HepG2 (cell line): ENCODE results near the gene RPH3AL. TPM values are rescaled to one million over a fixed set of nuclear protein-coding genes. Genes with fewer than 3 reads are reported as not detected.

ENCODE experiments used
- FIP1L1 ChIP-seq: fragments of 200-400 bp; formaldehyde crosslinking; IDR thresholded peaks from 2 replicates; pipeline ENCODE4 v1.6.1; 2018; ENCODE audit warnings: low read depth, mild to moderate bottlenecking, low read length, moderate library complexity, borderline replicate concordance; ENCODE audit not compliant: insufficient read depth
- ISL2 ChIP-seq: sonication (generic); formaldehyde crosslinking; IDR thresholded peaks from 2 replicates; pipeline ENCODE4 v1.5.0; 2020; ENCODE audit warnings: missing genetic modification reagents
- JUNB ChIP-seq: sonication (generic); formaldehyde crosslinking; IDR thresholded peaks from 2 replicates; pipeline ENCODE4 v1.8.0; 2022; ENCODE audit warnings: missing genetic modification reagents, mild to moderate bottlenecking, borderline replicate concordance
- LCORL ChIP-seq, 2 experiments: fragments of 450-650 bp in 1 of 2; sonication (generic) in 1 of 2; formaldehyde crosslinking in 1 of 2; IDR thresholded peaks; 2 replicates each; pipeline versions ENCODE4 v1.5.0 to v1.6.1; 2017 to 2020; ENCODE audit warnings: antibody characterized with exemption in 1 of 2, missing genetic modification reagents in 1 of 2
- MAFF ChIP-seq: IDR thresholded peaks from 2 replicates; pipeline ENCODE4 v1.6.1; 2011; ENCODE audit warnings: low read depth, low read length, improper control_type of control experiment
- MAFK ChIP-seq, 2 experiments: IDR thresholded peaks in 1 of 2; conservative IDR thresholded peaks in 1 of 2; 2 replicates each; pipeline ENCODE4 v1.6.1; 2011; ENCODE audit warnings: improper control_type of control experiment in 2 of 2, low read length in 2 of 2
- NCOA2 ChIP-seq: sonication (generic); formaldehyde crosslinking; IDR thresholded peaks from 2 replicates; pipeline ENCODE4 v1.8.0; 2022; ENCODE audit warnings: inconsistent platforms
- PHF21A ChIP-seq: sonication (generic); formaldehyde crosslinking; IDR thresholded peaks from 2 replicates; pipeline ENCODE4 v1.5.0; 2020; ENCODE audit warnings: mild to moderate bottlenecking, missing genetic modification reagents
- SYNCRIP ChIP-seq: fragments of 200-400 bp; formaldehyde crosslinking; IDR thresholded peaks from 2 replicates; pipeline ENCODE4 v1.6.1; 2018; ENCODE audit warnings: mild to moderate bottlenecking, low read depth, low read length; ENCODE audit not compliant: insufficient read depth
- TAF15 ChIP-seq: fragments of 200-400 bp; formaldehyde crosslinking; IDR thresholded peaks from one replicate; pipeline ENCODE4 v1.6.1; 2018; ENCODE audit warnings: mild to moderate bottlenecking, low read depth, low read length; ENCODE audit not compliant: poor library complexity, severe bottlenecking
- ZFP41 ChIP-seq: sonication (generic); formaldehyde crosslinking; IDR thresholded peaks from 2 replicates; pipeline ENCODE4 v1.4.0; 2020; ENCODE audit warnings: mild to moderate bottlenecking, missing genetic modification reagents, borderline replicate concordance
- ZKSCAN8 ChIP-seq: IDR thresholded peaks from 2 replicates; pipeline ENCODE4 v1.6.1; 2016; ENCODE audit warnings: borderline replicate concordance, missing genetic modification reagents, missing compliant biosample characterization
- ZNF605 ChIP-seq: sonication (generic); formaldehyde crosslinking; IDR thresholded peaks from 2 replicates; pipeline ENCODE4 v1.8.0; 2022; ENCODE audit warnings: mild to moderate bottlenecking, missing genetic modification reagents
- ZNF788 ChIP-seq: sonication (generic); formaldehyde crosslinking; IDR thresholded peaks from 2 replicates; pipeline ENCODE4 v1.5.0; 2020; ENCODE audit warnings: mild to moderate bottlenecking, missing genetic modification reagents, borderline replicate concordance
- polyA plus RNA-seq, 8 experiments: library from polyadenylated mRNA; depleted of rRNA in 3 of 8; stranded (reverse) in 7 of 8; unstranded in 1 of 8; fragments of >200 nt; fragmentation: Illumina TruSeq in 4 of 8; extraction: Trizol in 4 of 8; gene quantifications; 2 replicates each; pipeline versions ENCODE4 v1.2.1 to v1.2.3, GENCODE V29; 2011 to 2016; ENCODE audit warnings: low read depth in 4 of 8, missing spikeins in 1 of 8, mixed read lengths in 1 of 8; ENCODE audit not compliant: insufficient read depth in 1 of 8
- total RNA-seq, 5 experiments: library from RNA; depleted of rRNA; stranded (reverse); fragments of >200 nt; fragmentation: Illumina TruSeq; extraction: Trizol; gene quantifications; 2 replicates each; pipeline ENCODE4 v1.2.3, GENCODE V29; 2016; ENCODE audit warnings: low read depth in 1 of 5
- TF ChIP-seq, protein P1 (sequence below): sonication (generic); formaldehyde crosslinking; IDR thresholded peaks from 2 replicates; pipeline ENCODE4 v1.4.0; 2020; ENCODE audit warnings: missing genetic modification reagents, low read depth, mild to moderate bottlenecking, borderline replicate concordance
- TF ChIP-seq, protein P2 (sequence below): sonication (generic); formaldehyde crosslinking; IDR thresholded peaks from 2 replicates; pipeline ENCODE4 v1.5.1; 2020; ENCODE audit warnings: mild to moderate bottlenecking, missing genetic modification reagents, borderline replicate concordance
- TF ChIP-seq, protein P3 (sequence below), 2 experiments: sonication (generic) in 1 of 2; formaldehyde crosslinking in 1 of 2; IDR thresholded peaks; 2 replicates each; pipeline versions ENCODE4 v1.4.0 to v1.6.1; 2016 to 2020; ENCODE audit warnings: borderline replicate concordance in 1 of 2, low read depth in 1 of 2, mild to moderate bottlenecking in 1 of 2, missing genetic modification reagents in 1 of 2
- TF ChIP-seq, protein P4 (sequence below): IDR thresholded peaks from 2 replicates; pipeline ENCODE4 v1.6.1; 2018; ENCODE audit warnings: missing genetic modification reagents, mild to moderate bottlenecking, missing compliant biosample characterization

Gene RPH3AL
- total and polyA plus RNA-seq, 2 of the 13 experiments (the other 11 are each of a cell fraction or from before 2014, with no cell fraction given): 7.8 to 16.4 TPM

DNA sequence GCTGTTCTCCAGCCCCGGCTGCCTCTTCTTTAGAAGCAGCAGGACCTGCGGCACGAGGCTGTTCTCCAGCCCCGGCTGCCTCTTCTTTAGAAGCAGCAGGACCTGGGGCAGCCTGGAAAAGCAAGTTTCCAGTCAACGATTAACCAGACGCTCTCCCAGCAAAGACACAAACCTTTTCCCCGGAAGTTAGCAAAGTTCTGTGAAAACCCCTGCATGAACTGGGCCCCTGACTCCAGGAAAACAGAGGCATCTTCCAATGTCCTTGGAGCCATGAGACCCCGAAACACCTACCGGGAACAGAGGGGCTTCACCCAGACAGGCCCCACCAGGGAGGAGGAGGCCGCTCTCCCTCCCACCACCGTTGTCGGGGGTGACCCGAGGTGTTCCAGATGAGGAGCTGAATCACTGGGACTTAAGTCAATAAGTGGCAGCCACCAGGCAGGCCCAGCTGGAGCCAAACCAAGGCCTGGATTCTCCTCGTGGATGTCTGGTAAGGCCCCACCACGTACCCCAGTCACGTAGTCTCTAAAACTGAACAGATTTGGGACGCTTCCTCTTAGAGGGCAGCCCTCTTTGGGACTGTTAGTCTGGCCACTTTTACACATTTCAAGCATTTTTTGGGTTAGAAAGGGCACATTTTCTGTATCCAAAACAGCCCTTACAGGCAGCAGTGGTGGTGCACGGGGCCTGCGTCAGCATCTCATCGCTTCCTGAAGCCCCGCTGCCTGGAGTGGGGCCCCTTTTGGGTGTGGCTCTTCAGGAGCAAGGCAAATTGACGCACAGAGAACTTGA is at the start of gene RPH3AL (continued):
- TF ChIP-seq MAFF: 0 out of 2 replicates have a peak, but pooled peaks have one; percentile 11
- TF ChIP-seq, protein P1, sequence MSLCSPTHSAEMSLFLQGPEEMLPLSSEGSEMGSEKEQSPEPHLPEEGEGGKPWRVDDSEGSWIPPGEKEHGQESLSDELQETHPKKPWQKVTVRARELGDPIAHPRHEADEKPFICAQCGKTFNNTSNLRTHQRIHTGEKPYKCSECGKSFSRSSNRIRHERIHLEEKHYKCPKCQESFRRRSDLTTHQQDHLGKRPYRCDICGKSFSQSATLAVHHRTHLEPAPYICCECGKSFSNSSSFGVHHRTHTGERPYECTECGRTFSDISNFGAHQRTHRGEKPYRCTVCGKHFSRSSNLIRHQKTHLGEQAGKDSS (CRISPR knock-in tag): peak; percentile 4
- TF ChIP-seq NCOA2 (CRISPR knock-in tag): peak; percentile 59; the same call in 1 of the 2 replicates
- no peak for TF ChIP-seq ZFP41 (CRISPR knock-in tag)
- TF ChIP-seq, protein P2, sequence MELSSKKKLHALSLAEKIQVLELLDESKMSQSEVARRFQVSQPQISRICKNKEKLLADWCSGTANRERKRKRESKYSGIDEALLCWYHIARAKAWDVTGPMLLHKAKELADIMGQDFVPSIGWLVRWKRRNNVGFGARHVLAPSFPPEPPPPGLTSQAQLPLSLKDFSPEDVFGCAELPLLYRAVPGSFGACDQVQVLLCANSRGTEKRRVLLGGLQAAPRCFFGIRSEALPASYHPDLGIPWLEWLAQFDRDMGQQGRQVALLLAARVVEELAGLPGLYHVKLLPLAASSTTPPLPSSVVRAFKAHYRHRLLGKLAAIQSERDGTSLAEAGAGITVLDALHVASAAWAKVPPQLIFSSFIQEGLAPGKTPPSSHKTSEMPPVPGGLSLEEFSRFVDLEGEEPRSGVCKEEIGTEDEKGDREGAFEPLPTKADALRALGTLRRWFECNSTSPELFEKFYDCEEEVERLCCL: peak; percentile 66; the same call in 1 of the 2 replicates
- TF ChIP-seq ZKSCAN8: peak; percentile 40; the same call in 1 of the 2 replicates
- no peak for TF ChIP-seq TAF15
- TF ChIP-seq ISL2 (CRISPR knock-in tag): no peak
- TF ChIP-seq PHF21A (CRISPR knock-in tag): peak; percentile 92
- TF ChIP-seq ZNF605 (CRISPR knock-in tag): peak; percentile 69; the same call in 1 of the 2 replicates
- no peak for TF ChIP-seq SYNCRIP
- no peak for TF ChIP-seq LCORL (IDR thresholded peaks at IDR 0.05)
- TF ChIP-seq LCORL (CRISPR knock-in tag; IDR thresholded peaks at IDR 0.05): 0 out of 2 replicates have a peak, but pooled peaks have one; percentile 47
- TF ChIP-seq MAFK (conservative IDR thresholded peaks at IDR 0.05 in 1 of 2, IDR thresholded peaks at IDR 0.05 in 1 of 2; ENCODE audit: low read length in 2 of 2): no peak
- TF ChIP-seq, protein P3, sequence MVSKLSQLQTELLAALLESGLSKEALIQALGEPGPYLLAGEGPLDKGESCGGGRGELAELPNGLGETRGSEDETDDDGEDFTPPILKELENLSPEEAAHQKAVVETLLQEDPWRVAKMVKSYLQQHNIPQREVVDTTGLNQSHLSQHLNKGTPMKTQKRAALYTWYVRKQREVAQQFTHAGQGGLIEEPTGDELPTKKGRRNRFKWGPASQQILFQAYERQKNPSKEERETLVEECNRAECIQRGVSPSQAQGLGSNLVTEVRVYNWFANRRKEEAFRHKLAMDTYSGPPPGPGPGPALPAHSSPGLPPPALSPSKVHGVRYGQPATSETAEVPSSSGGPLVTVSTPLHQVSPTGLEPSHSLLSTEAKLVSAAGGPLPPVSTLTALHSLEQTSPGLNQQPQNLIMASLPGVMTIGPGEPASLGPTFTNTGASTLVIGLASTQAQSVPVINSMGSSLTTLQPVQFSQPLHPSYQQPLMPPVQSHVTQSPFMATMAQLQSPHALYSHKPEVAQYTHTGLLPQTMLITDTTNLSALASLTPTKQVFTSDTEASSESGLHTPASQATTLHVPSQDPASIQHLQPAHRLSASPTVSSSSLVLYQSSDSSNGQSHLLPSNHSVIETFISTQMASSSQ (IDR thresholded peaks at IDR 0.05; ENCODE audit: low read depth): peak; percentile 90
- TF ChIP-seq, protein P3 (CRISPR knock-in tag; IDR thresholded peaks at IDR 0.05; ENCODE audit: borderline replicate concordance): peak; percentile 94; the same call in 1 of the 2 replicates
- TF ChIP-seq FIP1L1: no peak
- TF ChIP-seq, protein P4, sequence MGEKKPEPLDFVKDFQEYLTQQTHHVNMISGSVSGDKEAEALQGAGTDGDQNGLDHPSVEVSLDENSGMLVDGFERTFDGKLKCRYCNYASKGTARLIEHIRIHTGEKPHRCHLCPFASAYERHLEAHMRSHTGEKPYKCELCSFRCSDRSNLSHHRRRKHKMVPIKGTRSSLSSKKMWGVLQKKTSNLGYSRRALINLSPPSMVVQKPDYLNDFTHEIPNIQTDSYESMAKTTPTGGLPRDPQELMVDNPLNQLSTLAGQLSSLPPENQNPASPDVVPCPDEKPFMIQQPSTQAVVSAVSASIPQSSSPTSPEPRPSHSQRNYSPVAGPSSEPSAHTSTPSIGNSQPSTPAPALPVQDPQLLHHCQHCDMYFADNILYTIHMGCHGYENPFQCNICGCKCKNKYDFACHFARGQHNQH: peak; percentile 25; the same call in 1 of the 2 replicates
- 0 out of 2 replicates have a peak, but pooled peaks have one; percentile 25 for TF ChIP-seq ZNF788
- TF ChIP-seq JUNB (CRISPR knock-in tag): no peak
